B cell (primary cell): ENCODE results near the gene GPR37.

ENCODE experiments used
- CTCF ChIP-seq: fragments of 200-600 bp; IDR thresholded peaks from one replicate; pipeline ENCODE4 v1.8.0; 2022; ENCODE audit warnings: antibody characterized with exemption, mild to moderate bottlenecking
- EZH2 ChIP-seq: IDR thresholded peaks from 2 replicates; pipeline ENCODE4 v1.6.1; 2012; ENCODE audit warnings: borderline replicate concordance, low read depth, mild to moderate bottlenecking, moderate library complexity, low read length; ENCODE audit not compliant: insufficient read depth, poor library complexity, severe bottlenecking

GRCh38 chr7:124724507-124725192 lies 40.9 kb downstream of the GPR37 start:
- TF ChIP-seq CTCF (no peak), EZH2 (no peak)
